PC-9 (cell line): ENCODE data around the gene IQGAP1.

Experiments
- EZH2 ChIP-seq: fragments of 200-600 bp; sonication (generic); IDR thresholded peaks from 2 replicates; pipeline ENCODE4 v1.8.0; 2017; ENCODE audit warnings: antibody characterized with exemption, low read depth
- TF ChIP-seq, protein P1 (sequence below): fragments of 200-600 bp; sonication (generic); conservative IDR thresholded peaks from 2 replicates; pipeline ENCODE4 v1.6.1; 2017; ENCODE audit warnings: mixed run types, antibody characterized with exemption, mild to moderate bottlenecking, moderate library complexity

DNA sequence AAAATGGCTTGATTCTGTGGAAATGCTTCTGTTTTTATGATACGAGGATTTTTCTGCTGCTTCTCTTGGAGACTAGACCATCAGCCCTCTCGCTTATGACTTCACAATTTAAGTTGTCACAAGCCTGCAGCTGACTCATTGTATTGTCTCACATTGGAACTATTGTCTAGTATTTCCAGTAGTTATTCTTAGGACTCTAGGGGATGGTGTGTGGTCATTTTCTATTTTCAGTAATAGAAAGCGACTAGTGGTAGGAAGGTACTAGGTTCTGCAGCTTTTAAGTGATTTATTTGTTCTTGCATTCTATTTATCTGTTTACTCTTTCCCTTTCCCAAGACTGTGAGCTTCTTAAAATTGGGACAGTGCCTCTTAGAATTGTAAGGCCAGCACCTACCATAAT, 75.3 kb downstream of the IQGAP1 start:
- TF ChIP-seq, protein P1, sequence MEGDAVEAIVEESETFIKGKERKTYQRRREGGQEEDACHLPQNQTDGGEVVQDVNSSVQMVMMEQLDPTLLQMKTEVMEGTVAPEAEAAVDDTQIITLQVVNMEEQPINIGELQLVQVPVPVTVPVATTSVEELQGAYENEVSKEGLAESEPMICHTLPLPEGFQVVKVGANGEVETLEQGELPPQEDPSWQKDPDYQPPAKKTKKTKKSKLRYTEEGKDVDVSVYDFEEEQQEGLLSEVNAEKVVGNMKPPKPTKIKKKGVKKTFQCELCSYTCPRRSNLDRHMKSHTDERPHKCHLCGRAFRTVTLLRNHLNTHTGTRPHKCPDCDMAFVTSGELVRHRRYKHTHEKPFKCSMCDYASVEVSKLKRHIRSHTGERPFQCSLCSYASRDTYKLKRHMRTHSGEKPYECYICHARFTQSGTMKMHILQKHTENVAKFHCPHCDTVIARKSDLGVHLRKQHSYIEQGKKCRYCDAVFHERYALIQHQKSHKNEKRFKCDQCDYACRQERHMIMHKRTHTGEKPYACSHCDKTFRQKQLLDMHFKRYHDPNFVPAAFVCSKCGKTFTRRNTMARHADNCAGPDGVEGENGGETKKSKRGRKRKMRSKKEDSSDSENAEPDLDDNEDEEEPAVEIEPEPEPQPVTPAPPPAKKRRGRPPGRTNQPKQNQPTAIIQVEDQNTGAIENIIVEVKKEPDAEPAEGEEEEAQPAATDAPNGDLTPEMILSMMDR = no peak
- no peak for TF ChIP-seq EZH2
